Glomerular endothelial cell (primary cell): ENCODE data around the gene CLASP1. TPM values are rescaled to one million over a fixed set of nuclear protein-coding genes. Genes with fewer than 3 reads are reported as not detected.
"Not testable (repeated sequence)": the region's sequence is repeated elsewhere in the genome, so short reads cannot be mapped to it uniquely, and the experiment has no call there.

Source experiments
- DNase-seq: peaks from one replicate; pipeline ENCODE4 v3.0.0-alpha.2; 2011; ENCODE audit warnings: low read depth, low spot score; ENCODE audit errors: extremely low read depth
- total RNA-seq: library from RNA; depleted of rRNA; stranded (reverse); fragments of >200 nt; gene quantifications from 2 replicates; pipeline ENCODE4 v1.2.3, GENCODE V29; 2015

Gene CLASP1
- total RNA-seq, 1 donor from 2014 or later, result 76.8 TPM

GRCh38 chr2:121587131-121587530 is 62.1 kb downstream of the CLASP1 start:
- no peak for DNase-seq

GRCh38 chr2:121584741-121585140 is 64.5 kb downstream of the CLASP1 start:
- DNase-seq, result no peak

GRCh38 chr2:121583555-121583954 is 65.7 kb downstream of the CLASP1 start:
- DNase-seq, result no peak

- DNase-seq, result no peak
Observed at GRCh38 chr2:121582272-121582671, 67.0 kb downstream of the CLASP1 start.

- DNase-seq, result no peak
Observed at GRCh38 chr2:121579309-121579708, 70.0 kb downstream of the CLASP1 start.

- DNase-seq, result no peak
Observed at GRCh38 chr2:121577381-121577780, 71.9 kb downstream of the CLASP1 start.

- no peak for DNase-seq
Observed at GRCh38 chr2:121576263-121576662, 73.0 kb downstream of the CLASP1 start.

GRCh38 chr2:121575800-121576199 is 73.5 kb downstream of the CLASP1 start:
- no peak for DNase-seq

- no peak for DNase-seq
Observed at GRCh38 chr2:121570667-121571055, 78.6 kb downstream of the CLASP1 start.

- no peak for DNase-seq
Observed at GRCh38 chr2:121570036-121570666, 79.1 kb downstream of the CLASP1 start.

- no peak for DNase-seq
Observed at GRCh38 chr2:121567957-121568409, 81.3 kb downstream of the CLASP1 start.

- DNase-seq, result no peak
Observed at GRCh38 chr2:121567452-121567851, 81.8 kb downstream of the CLASP1 start.

GRCh38 chr2:121565389-121566250 is 83.6 kb downstream of the CLASP1 start:
- no peak for DNase-seq

- DNase-seq, result no peak
Observed at GRCh38 chr2:121564905-121565304, 84.4 kb downstream of the CLASP1 start.

GRCh38 chr2:121563754-121564153 is 85.5 kb downstream of the CLASP1 start:
- not testable (repeated sequence) for DNase-seq

GRCh38 chr2:121562269-121563176 is 86.7 kb downstream of the CLASP1 start:
- no peak for DNase-seq

GRCh38 chr2:121561617-121562268 is 87.5 kb downstream of the CLASP1 start:
- no peak for DNase-seq

GRCh38 chr2:121558329-121558728 is 90.9 kb downstream of the CLASP1 start:
- no peak for DNase-seq

- DNase-seq, result no peak
Observed at GRCh38 chr2:121555008-121555407, 94.3 kb downstream of the CLASP1 start.

GRCh38 chr2:121552477-121553180 is 96.6 kb downstream of the CLASP1 start:
- DNase-seq, result not testable (repeated sequence)
